Right forelimb (tissue), 1 donor: ENCODE results near the gene CDH4.

ENCODE experiments used
- DNase-seq: peaks from one replicate; pipeline ENCODE4 v3.0.0-alpha.2; 2018

CDH4 gene

DNA sequence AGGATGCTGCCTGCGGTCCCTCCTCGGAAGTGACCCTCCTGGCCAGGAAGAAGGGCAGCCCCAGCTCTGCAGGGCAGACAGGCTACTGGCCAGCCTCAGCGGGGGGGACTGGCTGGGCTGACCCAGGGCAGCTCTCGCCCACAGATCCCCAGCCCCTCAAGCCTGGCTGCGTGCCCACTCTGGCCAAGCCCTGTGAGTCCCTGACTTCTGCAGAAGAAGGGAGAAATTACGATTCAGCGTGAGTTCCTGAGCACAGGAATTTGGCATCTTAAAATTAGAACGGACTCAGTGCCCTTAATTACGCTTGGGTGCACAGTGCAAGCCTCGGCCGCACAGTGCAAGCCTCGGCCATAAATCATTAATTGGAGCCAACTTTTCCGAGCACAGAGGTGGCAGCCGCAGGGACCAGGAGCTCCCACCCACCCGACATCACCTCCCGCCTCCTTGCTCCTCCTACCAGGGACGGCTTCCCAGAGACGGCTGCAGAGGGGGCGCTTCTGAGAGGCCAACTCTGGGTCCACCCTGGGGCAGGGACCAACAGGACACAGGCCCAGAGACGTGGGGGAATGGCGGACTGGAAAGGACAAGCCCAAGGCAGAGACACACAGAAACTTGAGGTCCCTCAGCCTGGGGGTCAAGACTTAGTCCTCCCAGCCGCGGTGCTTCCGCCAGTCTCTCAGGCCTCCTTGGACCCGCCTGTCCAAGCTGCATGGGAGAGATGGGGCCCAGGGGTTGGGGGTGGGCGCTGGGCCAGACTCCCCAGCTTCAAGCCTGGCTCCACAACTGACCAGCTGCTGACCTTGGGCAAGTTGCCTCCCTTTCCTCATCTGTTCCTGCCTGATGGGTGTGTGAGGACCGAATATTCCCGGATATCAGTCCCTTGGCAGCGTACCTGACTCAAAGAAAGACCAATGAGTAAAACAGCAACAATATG lies 648.2 kb downstream of the CDH4 start:
- DNase-seq = no peak

DNA sequence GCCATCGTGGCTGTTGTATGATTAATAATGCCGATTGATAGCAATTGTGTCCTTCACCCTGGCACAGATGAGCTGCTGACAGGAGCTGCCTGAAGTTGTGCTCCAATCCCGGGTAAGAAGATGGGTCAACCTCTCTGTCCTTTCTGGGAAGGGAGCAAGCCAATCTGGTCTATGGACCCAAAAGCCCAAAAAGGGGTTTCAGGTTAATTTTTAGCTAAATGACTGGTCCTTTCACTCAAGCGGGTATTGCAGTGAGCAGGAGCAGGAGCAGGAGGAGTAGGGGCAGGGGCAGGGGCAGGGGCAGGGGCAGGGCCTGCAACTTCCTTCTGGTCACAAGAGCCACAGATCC lies 648.9 kb downstream of the CDH4 start:
- DNase-seq = no peak

DNA sequence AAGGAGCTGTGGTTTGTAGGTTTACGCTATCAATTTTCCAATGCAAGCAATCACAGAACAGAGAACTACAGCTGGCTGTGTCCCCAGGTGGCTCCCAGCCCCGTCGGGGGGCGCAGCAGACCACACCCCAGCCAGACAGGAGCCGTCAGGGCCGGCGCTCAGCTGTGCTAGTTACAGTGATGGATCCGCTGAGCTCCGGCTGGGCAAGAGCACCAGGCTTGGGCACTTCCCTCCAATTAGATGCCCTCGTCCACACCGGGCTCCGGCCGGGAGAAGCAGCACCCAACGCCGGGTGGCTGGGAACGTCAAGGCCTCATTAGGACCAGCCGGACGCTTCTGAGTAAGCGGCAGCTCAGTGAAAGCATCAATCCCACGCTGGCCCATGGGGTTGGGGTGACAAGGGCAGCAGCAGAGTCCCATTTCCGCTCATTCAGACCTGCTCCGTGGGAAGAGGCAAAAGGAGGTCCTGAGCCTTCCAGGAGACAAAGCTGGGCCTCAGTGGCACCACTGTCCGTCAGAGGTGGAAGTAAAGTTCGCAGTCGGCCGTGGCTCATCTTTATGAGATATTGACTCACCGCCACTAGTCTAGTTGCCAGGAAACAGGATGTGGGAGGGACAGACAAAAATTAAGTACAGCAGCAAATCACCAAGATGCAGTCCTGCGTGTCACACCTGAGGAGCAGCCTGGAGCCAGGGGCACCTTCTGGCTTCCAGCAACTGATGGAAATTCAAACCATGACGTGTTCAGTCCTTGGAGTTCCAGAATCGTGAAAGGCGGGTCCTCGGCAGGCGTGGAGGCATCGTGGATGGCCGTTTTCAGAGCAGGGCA lies 649.5 kb downstream of the CDH4 start:
- no peak for DNase-seq

DNA sequence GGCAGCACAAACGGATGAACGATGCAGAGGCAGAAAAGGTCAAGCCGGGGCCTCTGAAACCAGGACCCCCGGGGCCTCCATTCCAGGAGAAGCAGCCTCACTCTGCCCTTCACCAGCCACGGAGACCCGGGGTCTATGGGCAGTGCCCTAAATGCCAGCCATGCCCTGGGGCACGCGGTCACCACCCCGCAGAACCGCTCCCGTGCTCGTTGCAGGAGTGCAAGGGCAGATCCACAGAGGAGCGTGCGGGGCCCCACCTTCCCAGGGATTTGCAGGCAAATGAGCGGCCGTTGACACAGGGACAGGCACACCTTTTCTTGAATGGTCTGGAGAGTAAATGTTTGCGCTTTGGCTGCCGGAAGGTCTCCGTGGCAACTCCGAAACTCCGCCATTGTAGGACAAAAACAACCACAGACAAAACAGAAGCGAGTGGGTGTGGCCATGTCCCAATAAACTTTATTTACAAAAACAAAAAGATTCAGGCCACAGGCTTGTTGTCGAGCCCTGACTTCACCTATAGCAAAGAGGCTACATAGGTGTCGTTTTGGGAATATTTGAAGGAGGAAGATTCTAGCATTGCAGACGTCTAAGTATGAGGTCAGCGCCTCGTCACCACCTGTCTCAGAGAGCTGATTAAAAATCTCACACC lies 650.3 kb downstream of the CDH4 start:
- no peak for DNase-seq

DNA sequence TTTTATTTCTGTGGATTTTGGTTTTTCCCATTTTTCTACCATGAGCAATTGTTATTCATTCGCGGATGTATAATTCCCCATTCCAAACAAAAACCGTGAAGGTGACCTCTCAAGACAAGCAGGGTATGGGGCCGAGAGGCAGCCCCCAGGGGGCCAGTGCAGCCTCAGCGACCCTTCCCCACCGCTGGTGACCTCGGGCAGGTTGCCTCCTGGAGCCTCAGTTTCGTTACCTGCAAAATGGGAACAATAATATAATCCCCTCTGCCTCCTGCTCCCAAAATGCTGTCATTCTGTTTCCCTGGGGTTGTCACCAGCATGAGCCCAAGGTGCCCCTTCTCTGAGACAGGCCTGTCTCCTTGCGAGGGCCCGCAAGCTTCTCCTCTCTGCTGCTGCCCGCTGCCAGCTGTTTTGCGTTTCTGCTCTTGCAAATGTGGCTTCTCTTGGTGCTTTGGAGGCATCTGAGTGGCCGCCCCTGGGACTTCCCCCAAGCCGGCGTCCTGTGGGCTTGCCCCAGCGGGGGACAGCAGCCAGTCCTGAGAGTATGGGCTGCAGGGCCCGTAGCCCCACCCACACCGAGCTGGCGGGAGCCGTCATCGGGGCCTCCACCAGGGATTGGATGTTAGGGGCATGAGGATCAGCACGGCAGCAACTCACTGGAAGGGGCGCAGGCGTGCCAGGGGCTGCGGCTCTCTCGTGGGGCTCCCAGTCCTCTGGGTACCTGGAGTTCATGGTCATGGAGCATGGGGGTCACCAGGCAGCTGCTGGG lies 651.7 kb downstream of the CDH4 start:
- DNase-seq = no peak

DNA sequence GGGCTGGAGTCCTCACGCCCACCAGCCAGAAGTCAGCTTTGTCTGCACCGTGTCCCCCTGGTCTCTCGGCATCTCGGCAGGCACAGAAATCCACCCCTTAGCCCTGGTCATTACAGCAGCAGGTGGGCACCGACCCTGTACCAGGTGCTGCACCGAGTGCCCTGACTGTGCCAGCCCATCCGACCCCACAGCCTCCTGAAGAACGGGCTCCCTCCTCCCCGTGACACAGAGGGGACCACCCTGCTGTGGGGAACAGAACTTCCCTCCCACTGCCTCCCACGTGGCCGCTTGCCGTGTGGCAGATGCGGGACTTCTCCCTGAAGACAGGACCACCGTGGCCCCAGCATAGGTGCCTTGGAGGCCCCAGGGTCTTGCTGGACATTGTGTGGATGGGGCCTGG lies 652.4 kb downstream of the CDH4 start:
- DNase-seq = no peak

DNA sequence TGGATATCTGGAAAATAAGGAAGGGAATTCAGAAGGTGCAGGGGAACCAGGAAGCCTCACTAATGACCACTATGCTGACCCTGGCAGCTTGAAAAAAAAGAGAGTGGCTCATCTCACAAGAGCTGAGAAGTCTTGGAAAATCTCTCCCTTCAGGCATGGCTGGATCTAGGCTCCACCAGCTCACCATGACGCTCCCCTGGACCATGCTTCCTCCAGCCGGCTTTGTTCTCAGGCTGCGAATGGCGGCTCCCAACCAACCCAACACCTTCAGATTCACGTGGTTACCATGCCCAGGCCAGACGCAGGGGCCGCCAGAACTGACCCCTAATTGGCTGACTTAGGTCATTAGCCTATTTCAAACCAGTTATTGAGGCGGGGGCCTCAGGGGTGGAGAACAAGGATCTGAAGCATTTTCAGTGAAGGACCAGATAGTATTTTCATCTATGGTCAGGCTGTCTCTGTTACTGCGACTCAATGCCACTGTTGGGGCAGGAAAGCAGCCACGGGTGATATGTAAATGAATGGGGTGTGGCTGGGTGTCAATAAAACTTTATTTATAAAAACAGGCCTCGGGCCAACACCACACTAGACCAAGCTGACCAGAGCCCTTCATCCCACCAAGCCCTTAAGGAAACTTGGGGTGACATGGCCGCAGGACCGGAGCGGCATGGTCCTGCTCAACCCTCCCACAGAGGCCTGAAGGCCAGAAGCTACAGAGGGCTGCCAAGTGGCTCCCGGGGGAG lies 653.9 kb downstream of the CDH4 start:
- no peak for DNase-seq

DNA sequence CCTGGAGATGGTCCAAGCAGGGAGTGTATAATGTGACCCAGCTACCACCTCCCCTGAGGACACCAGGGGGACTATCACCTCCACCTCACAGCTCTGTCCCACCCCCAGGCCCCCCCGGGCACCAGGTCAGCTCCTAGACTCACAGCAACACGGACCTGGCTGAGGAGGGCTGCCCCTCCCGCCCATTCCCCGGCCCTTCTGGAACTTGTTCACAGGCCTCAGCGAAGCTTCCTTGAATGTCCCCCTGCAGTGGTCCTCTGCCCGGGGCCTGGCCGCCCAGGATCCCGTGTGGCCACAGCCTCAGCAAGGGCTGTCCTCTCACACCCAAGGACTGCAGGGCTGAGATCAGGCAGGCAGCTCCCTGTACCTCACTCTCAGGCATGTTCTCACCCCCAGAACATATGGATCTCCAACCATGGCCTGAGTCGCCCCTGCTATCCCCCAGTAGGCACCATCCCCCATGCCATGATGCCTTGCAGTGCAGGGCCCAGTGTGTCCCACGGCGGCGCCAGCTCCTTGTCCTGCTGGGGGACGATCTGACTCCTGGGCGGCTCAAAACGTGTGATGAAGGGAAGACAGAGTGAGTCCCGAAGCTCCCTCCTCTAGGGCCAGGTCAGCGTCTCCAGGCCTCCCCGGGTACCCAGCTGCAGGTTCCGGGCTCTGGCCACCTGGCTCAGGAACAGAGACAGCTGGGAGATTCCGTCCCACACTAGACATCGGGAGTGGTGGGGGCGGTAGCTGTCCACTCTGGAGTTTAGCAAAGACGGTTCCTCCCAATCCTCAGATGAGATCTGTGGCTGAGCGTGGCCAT lies 655.2 kb downstream of the CDH4 start:
- DNase-seq = no peak

DNA sequence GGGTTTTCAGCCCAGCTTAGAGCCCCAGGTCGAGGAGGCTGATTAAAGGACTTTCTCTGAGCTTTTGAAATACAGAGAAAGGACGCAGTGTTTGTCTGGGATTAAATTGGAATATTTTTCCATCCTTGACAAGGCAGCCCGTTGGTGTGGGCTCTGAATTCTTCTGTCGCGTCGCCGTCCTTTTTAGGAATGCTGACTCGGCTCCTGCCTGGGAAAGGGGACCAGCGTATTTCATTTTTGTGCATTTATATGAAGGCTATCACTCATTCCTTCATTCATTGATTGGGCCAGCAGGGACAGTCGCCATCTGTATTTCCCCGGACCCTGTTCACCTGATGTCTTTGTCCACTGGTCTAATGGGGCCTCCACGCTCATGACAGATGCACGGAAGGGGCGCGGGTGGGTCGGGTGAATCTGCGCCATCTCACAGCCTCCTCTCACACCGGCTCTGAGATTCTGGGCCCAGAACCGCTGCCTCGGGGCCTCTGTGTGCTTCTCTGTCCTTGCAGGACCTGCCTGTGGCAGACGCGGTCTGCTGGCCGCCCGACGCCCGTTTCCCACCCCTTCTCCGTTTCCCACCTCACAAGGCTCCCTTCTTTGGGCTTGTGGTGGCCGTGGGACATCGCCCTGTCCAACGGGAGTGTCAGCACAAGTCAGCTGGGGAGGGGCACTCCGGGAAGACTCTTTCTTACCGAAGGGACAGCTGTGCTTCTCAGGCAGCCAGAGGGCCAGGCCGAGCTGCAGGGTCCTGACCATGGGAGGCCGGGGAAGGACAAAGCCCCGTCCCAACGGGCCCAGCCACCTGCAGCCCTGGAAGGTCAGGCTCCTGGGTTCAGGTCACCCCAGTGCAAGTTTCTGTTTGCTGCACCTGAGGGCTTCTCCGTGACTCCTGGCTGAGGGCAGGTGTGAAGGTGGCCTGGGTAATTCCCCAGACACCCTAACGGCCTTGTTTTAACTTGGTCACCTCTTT lies 656.3 kb downstream of the CDH4 start:
- DNase-seq = no peak

DNA sequence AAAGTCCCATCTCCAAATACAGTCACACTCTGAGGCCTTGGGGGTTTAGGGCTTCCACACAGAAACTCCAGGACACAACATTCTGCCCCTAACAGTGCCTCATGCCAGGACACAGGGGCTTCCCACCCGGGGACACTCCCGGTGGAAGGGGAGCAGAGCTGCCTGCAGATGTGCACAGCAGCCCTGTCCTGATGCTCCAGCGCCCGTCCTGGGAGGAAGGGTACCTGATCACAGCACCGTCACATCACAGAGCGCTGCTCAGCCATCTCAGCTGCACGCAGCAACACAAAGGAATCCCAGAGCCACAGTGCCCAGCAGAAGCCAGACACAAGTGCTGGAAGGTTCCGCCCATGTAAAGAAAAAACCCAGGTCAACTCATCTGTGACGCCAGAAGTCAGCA lies 657.0 kb downstream of the CDH4 start:
- DNase-seq = no peak

DNA sequence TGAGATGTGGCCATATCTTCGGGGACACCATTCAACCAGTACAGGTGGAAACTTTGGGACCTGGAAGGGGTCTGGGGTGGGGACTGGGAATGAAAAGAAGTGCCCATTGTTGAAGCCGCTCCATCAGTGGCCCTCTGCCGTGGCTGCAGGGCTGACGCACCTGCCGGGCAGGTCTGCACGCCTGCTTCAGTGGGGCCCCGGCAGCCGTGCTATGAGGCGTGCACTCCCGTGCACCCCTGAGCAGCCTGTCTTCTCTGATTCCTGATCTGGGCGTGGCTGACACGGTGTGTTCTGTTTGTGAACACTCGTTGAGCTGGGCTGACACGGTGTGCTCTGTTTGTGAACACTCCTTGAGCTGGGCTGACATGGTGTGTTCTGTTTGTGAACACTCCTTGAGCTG lies 657.8 kb downstream of the CDH4 start:
- no peak for DNase-seq

DNA sequence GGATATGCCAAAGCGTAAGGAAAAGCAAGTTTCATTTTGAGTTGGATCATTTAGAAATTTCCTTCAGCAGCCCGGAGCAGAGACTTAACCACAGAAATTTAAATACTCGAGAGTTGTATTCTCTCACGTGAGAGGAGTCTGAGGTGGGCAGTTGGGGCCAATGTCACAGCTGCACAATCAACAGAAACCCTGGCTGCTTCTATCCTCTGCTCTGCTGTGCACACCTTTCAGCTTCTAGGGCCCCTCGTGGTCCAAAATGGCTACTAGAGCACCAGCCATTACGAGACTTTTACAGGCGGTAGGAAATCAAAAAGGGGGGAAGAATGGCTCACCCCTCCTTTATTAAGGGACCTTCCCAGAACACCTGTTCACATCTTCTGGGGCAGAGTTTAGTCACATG lies 659.8 kb downstream of the CDH4 start:
- DNase-seq = no peak

DNA sequence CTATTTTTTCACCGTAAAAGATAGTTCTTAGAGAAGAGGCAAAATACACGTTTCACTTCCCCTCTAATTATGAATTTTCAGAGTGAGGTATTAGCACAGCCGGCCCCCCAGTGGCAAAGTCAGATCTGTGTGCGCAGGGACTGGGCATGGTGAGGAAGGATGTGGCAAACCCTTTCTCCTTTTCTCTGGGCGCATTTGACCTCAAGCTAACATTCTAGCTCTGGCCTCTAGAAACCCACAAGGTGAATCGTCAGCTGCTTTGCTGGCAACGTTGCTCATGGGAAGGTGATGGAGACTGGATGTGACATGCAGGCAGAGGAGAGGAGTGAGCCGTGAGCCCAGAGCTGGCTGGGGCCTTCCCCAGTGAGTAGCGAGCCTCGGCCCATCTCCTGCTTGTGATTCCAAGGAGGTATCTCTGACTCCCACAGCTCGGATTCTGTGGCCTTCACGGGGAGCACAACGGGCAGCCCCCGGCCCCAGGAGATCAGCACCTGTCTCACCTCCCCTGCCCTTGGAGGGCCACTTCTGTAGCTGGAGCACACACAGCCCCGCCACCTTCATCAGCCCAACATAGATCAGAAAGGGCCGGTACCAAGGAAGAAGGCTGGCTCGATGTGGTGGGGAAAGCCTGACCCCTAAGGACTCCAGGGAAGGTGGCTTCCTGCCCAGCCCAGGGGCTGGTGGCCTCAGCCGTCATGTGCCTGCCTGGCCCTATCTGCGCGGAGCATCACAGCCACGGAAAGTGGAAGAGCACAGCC lies 660.8 kb downstream of the CDH4 start:
- DNase-seq = no peak

DNA sequence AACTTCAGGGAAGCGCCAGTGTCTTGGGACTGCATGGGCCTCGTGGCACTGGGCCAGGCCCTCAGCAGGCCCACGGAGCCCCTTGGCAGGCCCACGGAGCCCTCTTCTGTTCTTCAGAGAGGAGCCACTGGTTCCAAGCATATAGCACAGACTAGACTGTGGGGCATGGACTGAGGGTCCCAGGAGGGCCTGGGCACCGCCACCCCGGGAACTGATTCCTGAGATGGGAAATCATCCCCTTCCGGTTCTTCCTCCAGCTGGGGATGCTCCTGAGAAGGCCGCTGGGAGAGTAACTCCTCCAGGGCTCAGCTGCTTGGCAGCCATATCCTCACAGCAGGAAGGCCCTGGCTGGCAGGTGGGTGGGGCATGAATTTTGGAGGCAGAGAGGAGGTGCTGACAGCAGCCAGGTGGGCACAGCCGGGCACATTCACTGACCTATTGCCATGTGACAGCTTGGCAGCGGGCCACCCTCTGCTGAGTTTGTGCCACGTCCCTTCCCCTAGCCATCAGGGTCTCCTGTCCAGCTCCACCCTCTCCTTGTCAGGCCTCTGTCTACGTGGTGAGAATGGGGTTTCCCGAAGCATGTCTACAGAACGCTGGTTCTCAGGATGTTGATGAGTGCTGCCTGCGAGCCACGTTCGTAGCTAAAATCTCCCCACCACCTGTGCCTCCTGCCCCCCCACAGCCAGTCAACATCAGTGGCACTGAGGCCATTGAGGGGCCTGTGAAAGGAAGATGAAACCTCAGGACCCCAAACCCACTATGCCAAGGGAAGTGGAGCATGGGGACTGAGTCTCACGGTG lies 661.6 kb downstream of the CDH4 start:
- no peak for DNase-seq

DNA sequence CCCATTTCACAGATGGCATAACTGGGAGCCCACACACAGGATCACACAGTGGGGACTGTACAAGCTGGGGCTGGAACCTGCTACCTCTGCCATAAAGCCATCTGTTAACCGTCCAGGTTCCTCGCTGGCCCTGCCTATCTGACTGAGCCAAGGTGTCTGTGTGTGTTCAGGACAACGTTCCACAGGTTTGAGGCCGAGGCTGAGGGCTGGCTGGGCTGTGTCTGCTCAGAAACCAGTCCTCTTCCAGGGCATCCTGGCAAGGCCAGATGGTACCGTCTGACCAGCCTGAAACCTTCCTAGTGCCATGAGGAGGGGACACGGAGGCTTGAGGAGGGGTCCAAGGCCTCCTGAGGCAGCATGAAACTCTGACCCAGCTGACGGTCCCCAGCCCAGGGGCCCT lies 663.0 kb downstream of the CDH4 start:
- no peak for DNase-seq

DNA sequence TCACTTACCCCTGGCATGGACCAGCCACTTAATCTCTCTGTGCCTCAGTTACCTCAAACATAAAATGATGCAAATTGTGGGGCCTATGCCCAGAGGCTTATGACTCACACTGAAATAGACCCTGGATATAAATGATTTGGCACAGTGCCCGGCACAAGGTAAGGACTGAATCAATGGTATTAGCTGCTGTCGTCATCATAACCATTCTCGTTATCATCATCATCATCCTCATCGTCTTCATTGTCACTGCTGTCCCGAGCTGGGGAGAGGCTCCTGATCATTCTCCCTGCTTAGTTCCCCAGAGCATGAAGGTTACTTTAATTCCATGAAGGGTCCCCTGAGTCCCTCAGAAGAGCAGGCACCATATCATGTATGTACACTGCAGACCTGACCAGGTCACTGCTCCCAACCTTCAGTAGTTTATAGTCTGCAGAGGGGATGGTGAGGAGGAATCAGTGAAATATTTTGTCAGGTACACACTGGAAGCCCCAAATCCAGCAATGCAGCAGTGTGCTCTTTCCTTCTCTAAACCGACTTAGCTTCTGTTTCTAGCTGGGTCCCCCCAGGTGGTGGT lies 664.3 kb downstream of the CDH4 start:
- no peak for DNase-seq

DNA sequence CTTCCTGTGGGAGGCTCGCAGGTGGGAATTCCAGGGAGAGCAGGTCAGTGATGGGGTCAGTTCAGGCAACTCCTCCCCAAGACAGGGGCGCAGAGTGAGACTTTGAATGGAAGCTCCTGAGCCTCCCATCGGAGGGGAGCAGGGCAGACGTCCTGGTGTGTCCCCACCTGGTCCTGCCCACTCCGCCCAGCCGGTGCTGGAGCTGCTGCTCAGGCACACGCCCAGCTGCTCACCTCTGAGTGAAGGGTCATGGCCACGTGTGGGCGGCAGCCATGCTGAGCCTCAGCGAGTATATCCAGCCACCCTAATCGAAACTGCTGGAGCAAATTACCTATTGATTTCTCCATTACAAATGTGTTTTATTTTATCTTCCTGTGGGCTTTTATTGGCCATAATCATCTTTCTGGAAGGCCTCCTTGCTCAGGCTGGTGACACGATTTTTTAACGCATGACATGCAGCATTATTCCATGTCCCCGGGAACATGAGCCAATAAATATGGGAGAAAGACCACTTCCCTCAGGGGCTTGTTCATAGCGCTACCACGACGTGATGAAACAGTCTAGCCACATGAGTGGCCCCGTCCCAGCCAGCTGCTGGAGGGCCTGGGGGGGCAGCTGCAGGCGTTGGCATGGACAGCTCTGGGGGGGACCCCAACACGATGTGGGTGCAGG lies 665.5 kb downstream of the CDH4 start:
- no peak for DNase-seq
